ENCODE data around the gene IGFBPL1. TPM values are rescaled to one million over a fixed set of nuclear protein-coding genes. Genes with fewer than 3 reads are reported as not detected.

The IGFBPL1 gene
- total RNA-seq, 1 donor from 2014 or later, result 0.87 TPM

DNA sequence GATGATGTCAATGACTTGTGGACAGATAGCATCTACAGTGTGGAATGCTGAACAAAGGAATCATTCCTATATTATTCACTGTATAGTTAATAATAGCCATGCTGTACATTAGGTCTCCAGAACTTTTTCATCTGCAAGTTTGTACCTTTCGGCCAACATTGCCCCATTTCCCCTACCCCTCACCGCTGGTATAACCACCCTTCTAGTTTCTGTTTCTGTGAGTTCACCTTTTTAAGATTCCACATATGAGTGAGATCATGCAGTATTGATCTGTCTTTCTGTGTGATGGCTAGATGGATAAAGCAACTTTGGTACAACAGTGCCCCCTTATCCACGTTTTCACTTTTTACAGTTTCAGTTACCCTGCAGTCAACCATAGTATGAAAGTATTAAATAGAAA, 50.6 kb downstream of the IGFBPL1 start:
- intact Hi-C loops (cut with DNase I), result no loop called here
- DNase-seq, result no peak
- no peak overlapping the region for H3K4me3 ChIP-seq

DNA sequence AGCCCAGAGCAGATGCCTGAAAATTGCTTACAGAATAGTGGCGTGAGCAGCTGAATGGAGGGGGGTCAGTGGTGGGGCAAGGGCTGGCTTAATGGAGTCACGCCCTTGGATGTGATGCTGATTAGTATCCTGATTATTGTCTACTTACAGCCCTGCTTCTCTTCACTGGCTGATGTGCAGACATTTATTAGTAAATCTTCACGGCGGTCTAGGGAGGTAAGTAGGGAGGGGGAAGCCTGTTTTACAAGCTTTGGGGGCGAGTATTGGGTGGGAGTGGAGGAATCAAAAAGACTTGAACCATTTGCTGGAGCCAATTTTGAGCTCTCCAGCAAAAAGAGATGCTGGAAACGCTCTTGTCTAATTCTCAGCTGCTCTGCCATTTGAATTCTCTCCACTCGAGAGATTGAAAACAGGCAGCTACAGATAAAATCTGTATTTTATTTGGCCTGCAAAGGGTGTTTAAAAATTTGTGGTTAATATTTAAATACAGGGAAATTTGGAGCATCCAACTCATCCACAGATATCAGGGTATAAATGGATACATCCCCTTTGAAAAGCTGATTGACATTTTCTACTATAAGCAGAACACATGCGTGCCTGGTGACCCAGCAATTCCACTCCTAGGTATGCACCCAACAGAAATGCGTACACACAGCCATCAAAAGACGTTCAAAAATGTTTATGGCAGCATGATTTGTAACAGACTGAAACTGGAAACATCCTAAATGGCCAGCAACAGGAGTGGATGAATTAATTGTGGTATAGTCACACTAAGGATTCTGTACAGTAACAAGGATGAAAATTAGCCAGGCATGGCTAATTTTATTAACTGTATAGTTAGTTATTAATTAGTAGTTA, 51.3 kb downstream of the IGFBPL1 start:
- Histone ChIP-seq H3K36me3 (no peaks in the 10 kb centered on the region), H3K4me1 (no peaks in the 10 kb centered on the region), H3K27ac (no peak overlapping the region), H3K4me3 (no peak overlapping the region), H3K27me3 (no peaks in the 10 kb centered on the region), H3K9me3 (no peaks in the 10 kb centered on the region)
- TF ChIP-seq, protein P1, sequence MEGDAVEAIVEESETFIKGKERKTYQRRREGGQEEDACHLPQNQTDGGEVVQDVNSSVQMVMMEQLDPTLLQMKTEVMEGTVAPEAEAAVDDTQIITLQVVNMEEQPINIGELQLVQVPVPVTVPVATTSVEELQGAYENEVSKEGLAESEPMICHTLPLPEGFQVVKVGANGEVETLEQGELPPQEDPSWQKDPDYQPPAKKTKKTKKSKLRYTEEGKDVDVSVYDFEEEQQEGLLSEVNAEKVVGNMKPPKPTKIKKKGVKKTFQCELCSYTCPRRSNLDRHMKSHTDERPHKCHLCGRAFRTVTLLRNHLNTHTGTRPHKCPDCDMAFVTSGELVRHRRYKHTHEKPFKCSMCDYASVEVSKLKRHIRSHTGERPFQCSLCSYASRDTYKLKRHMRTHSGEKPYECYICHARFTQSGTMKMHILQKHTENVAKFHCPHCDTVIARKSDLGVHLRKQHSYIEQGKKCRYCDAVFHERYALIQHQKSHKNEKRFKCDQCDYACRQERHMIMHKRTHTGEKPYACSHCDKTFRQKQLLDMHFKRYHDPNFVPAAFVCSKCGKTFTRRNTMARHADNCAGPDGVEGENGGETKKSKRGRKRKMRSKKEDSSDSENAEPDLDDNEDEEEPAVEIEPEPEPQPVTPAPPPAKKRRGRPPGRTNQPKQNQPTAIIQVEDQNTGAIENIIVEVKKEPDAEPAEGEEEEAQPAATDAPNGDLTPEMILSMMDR (IDR thresholded peaks at IDR 0.05), result no peak
- no peak for DNase-seq
- ATAC-seq, result no peak
- intact Hi-C loops (cut with DNase I), result no loop called here

More for the DNA sequence above, 50.6 kb downstream of the IGFBPL1 start:
- H3K9me3 ChIP-seq, result no peaks in the 10 kb centered on the region
- no peak overlapping the region for H3K27ac ChIP-seq
- no peak for ATAC-seq
- no peaks in the 10 kb centered on the region for H3K27me3 ChIP-seq
- TF ChIP-seq, protein P1 (IDR thresholded peaks at IDR 0.05), result no peak
- H3K36me3 ChIP-seq, result no peaks in the 10 kb centered on the region
- no peaks in the 10 kb centered on the region for H3K4me1 ChIP-seq

DNA sequence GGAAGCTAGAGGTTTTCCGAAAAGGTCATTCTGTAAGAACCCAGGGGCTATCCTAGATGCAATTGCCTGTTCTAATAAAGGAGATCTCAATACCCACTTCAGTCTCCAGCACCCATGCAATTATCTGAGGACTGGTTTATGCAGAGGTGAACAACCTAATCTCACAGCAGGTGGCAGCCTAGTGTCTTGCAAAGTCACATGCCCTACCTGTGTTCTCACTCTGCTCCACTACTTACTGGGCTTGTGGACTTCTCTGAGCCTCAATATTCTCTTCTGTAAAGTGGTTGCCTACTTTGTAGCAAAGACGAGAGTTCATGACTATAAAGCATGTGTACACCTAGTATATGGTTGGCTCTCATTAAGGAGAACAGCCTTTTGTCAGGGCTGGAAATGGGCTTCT, 52.8 kb downstream of the IGFBPL1 start:
- TF ChIP-seq, protein P1 (IDR thresholded peaks at IDR 0.05), result peak; percentile 39
- peak; percentile 90 for ATAC-seq
- Histone ChIP-seq H3K4me3 (no peak overlapping the region), H3K27ac (no peak overlapping the region), H3K9me3 (no peaks in the 10 kb centered on the region), H3K27me3 (no peaks in the 10 kb centered on the region), H3K4me1 (no peaks in the 10 kb centered on the region), H3K36me3 (no peaks in the 10 kb centered on the region)
- intact Hi-C loops (cut with DNase I), result no loop called here
- DNase-seq, result no peak

DNA sequence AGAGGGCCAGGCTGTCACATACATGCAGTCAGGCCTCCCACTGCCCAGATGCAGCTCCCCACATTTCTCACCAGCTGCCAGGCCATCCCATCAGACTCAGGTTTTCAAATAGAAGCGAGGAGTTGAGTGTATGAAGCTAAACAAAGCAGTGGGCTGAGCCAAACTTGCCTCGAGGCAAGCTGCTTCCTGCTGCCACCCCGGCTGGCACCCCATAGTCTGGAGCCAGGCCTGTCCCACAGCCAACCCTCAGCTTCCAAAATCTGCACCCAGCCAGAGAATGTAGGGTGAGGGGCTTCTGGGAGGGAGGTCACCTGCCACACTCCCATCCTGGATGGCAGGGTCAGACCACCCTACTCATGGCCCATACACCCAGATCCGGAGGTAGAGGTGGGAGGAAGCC, 54.1 kb downstream of the IGFBPL1 start:
- DNase-seq, result no peak
- H3K4me3 ChIP-seq, result no peak overlapping the region
- TF ChIP-seq, protein P1 (IDR thresholded peaks at IDR 0.05), result no peak

DNA sequence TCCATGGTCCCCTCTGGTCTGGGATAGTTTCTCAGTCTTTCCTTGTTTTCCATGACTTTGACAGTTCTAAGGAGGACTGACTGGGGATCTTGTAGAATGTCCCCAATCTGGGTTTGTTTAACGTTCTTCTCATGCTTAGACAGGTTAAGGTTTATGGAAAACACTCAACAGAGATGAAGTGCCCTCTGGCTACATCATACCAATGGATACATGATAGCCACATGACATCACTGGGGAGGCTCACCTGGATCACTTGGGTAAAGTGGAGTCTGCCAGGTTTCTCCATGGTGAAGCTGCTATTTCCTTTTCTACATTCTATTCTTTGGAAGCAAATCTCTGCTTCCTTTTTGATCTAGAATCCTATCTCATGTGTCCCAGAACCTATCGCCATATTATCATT, 55.5 kb downstream of the IGFBPL1 start:
- Histone ChIP-seq H3K27ac (no peak overlapping the region), H3K4me1 (no peaks in the 10 kb centered on the region), H3K4me3 (no peak overlapping the region), H3K27me3 (no peaks in the 10 kb centered on the region), H3K36me3 (no peaks in the 10 kb centered on the region), H3K9me3 (no peaks in the 10 kb centered on the region)
- intact Hi-C loops (cut with DNase I), result loop anchor here (10.0 kb wide), 1 partner anchor 454 kb away; no protein-coding TSS in a partner anchor
- TF ChIP-seq, protein P1 (IDR thresholded peaks at IDR 0.05), result no peak
- DNase-seq (no peak), ATAC-seq (no peak)

More for the DNA sequence above, 54.1 kb downstream of the IGFBPL1 start:
- intact Hi-C loops (cut with DNase I), result no loop called here
- ATAC-seq, result no peak
- Histone ChIP-seq H3K27ac (no peak overlapping the region), H3K4me1 (no peaks in the 10 kb centered on the region), H3K27me3 (no peaks in the 10 kb centered on the region), H3K36me3 (no peaks in the 10 kb centered on the region), H3K9me3 (no peaks in the 10 kb centered on the region)
